DOHH2 (cell line): ENCODE data around the gene GLI2.

Source experiments
- H3F3A ChIP-seq: fragments of 200-600 bp; sonication (generic), shearing (Covaris generic); 2 replicates; pipeline ENCODE4 v1.6.0; 2016; ENCODE audit warnings: antibody characterized with exemption, mild to moderate bottlenecking; ENCODE audit not compliant: control insufficient read depth, insufficient read depth
- H3K27ac ChIP-seq: fragments of 200-600 bp; sonication (generic); 2 replicates; pipeline ENCODE4 v1.5.1; 2014; ENCODE audit warnings: low read depth, mild to moderate bottlenecking, low read length, moderate library complexity
- H3K27me3 ChIP-seq: fragments of 200-600 bp; sonication (generic); 2 replicates; pipeline ENCODE4 v1.6.1; 2014; ENCODE audit warnings: mild to moderate bottlenecking, low read length, mixed read lengths; ENCODE audit not compliant: control insufficient read depth
- H3K36me3 ChIP-seq: fragments of 200-600 bp; sonication (generic); 2 replicates; pipeline ENCODE4 v1.6.1; 2014; ENCODE audit warnings: mild to moderate bottlenecking, low read length, moderate library complexity, mixed read lengths; ENCODE audit not compliant: control insufficient read depth
- H3K4me1 ChIP-seq: fragments of 200-600 bp; sonication (generic); 2 replicates; pipeline ENCODE4 v1.6.1; 2014; ENCODE audit warnings: mild to moderate bottlenecking, low read length, mixed read lengths; ENCODE audit not compliant: control insufficient read depth
- H3K4me2 ChIP-seq: fragments of 200-600 bp; sonication (generic); 2 replicates; pipeline ENCODE4 v1.6.0; 2014; ENCODE audit warnings: mild to moderate bottlenecking, low read length, moderate library complexity
- H3K4me3 ChIP-seq: fragments of 200-600 bp; sonication (generic); 2 replicates; pipeline ENCODE4 v1.5.1; 2014; ENCODE audit warnings: mild to moderate bottlenecking, low read length, mixed read lengths
- H3K79me2 ChIP-seq: fragments of 200-600 bp; sonication (generic); 2 replicates; pipeline ENCODE4 v1.6.1; 2014; ENCODE audit warnings: mild to moderate bottlenecking, low read length, mixed read lengths; ENCODE audit not compliant: control insufficient read depth
- H3K9me2 ChIP-seq: fragments of 200-600 bp; sonication (generic); replicated peaks from 2 replicates; pipeline ENCODE4 v1.6.1; 2014; ENCODE audit warnings: mild to moderate bottlenecking, low read length, mixed read lengths; ENCODE audit not compliant: control insufficient read depth
- H3K9me3 ChIP-seq: fragments of 200-600 bp; sonication (generic); 2 replicates; pipeline ENCODE4 v1.6.1; 2014; ENCODE audit warnings: antibody characterized with exemption, low read length, mixed read lengths; ENCODE audit not compliant: control insufficient read depth, insufficient read depth
- H4K20me1 ChIP-seq: fragments of 200-600 bp; sonication (generic); 2 replicates; pipeline ENCODE4 v1.6.0; 2014; ENCODE audit warnings: low read depth, mild to moderate bottlenecking, antibody characterized with exemption, low read length, moderate library complexity; ENCODE audit not compliant: control insufficient read depth, insufficient read depth
- EZH2phosphoT487 ChIP-seq: fragments of 200-600 bp; sonication (generic); IDR thresholded peaks from 2 replicates; pipeline ENCODE4 v1.6.1; 2017; ENCODE audit warnings: borderline replicate concordance, mild to moderate bottlenecking, antibody characterized with exemption, low read length, moderate library complexity, mixed read lengths

The GLI2 gene

GRCh38 chr2:120783969-120784372, 48.3 kb downstream of the GLI2 start:
- Histone ChIP-seq H3K9me3 (no peaks in the 10 kb centered on the region), H3K4me2 (no peak overlapping the region), H3K27ac (no peak overlapping the region), H3K79me2 (no peaks in the 10 kb centered on the region), H3K4me3 (no peak overlapping the region), H3K4me1 (no peaks in the 10 kb centered on the region), H4K20me1 (no peaks in the 10 kb centered on the region), H3F3A (no peaks in the 10 kb centered on the region), H3K27me3 (no peaks in the 10 kb centered on the region), H3K9me2 (no peaks in the 10 kb centered on the region), H3K36me3 (no peaks in the 10 kb centered on the region)
- TF ChIP-seq EZH2phosphoT487: no peak
